Activated CD4-positive, alpha-beta T cell treated with anti-CD3 and anti-CD28 coated beads, Interleukin-2, Interleukin-4, amounts not matched to agents 100 ng/mL and 50 ng/mL, durations not matched to agents 16 hours and 8 hours (primary cell): ENCODE results near the gene SEMA3F.

Experiments used
- DNase-seq: peaks from one replicate; pipeline ENCODE4 v3.0.0-alpha.2; 2020; ENCODE audit warnings: low spot score

SEMA3F gene

DNA sequence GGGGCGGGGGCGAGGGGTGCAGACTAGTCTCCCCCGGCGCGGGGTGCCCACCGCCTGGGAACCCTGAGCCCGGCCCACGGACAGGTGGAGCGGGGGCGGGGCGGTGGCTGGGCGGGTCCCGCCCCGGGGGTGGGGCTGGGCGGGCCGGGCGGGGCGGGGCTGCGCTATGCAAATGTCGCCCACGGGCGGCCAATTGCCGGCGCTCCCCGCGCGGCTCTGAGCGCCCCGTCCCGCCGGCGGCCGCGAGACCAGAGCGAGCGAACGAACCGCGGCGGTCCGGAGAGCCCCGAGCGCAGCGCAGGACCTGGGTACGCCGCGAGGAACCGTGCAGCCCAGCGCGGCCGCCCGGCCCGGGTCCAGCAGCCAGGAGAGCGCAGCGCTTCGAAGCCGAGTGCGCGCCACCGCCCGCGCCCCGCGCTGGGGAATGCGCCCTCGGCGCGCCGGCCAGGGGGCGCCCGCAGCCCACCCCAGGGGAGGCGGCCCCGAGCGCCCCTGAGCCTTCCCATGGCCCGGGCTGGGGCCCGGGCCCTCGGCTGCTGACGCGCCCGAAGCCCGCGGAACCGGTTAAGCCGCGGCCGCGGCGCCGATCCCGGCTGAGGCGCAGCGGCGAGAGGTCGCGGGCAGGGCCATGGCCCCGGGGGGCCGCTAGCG, at the start of gene SEMA3F:
Gene SEMA3F (plus strand): TSS at position 485 of the 651 bp plus-strand sequence. CDS start 4,299 bp downstream, outside the sequence.
- DNase-seq = peak; percentile 30

DNA sequence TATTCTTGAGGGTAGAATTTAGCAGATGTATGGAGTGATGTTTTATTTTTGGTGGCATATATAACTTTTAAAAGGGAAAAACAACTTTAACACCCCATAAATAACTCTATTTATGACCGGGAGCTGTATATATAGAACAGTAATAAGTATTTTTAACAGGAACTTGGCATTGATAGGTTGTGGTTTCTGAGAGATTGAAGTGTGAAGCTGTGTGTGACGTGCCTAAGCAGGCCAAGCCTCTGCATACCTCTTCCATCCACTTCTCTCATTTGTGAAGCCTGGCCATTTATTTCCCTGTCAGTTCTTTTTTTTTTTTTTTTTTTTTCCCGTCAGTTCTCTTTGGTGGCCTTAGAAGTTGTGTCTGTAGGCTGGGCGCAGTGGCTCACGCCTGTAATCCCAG, 43.4 kb upstream of the SEMA3F start:
- DNase-seq = no peak

DNA sequence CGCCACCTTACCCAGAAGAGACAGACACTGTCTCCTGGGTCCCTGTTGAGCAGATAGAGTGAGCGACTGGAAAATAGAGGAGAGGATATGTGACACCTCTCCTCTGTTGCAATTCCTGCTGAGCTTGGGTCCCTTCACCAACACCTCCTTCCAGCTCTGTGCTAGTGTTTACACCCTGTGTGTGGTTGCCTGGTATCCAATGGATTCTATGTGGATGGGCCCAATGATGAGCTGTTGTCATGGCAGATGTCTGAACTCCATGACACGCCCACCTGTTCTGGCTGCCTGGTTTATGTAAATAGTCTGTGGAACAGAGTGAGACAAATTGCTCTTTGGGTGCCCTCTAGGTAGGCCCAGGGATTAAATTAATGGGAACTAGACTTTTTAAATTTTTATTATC, 42.7 kb upstream of the SEMA3F start:
- no peak for DNase-seq

GRCh38 chr3:50117120-50117519, 38.0 kb upstream of the SEMA3F start:
- DNase-seq = no peak

- no peak for DNase-seq
These were observed 36.9 kb upstream of the SEMA3F start for GRCh38 chr3:50118237-50118636.

DNA sequence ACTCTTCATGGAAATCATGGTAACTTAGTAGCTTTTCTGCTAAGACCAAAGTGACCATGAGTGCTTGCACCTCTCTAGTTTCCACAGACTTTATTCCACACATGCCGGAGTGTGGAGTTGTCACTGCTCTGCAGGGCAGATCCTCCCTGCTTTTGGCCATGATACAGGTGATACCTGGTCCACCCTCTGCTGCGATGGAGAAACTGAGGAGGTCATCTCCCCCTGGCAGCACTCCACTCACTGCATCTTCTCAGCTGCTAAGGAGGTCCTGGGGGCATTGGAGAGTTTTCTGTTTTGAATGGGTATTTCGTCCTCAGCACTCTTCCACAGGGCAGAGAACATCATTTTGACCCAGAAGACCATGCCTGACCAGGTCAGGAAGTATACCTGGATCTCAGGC, 35.3 kb upstream of the SEMA3F start:
- no peak for DNase-seq

DNA sequence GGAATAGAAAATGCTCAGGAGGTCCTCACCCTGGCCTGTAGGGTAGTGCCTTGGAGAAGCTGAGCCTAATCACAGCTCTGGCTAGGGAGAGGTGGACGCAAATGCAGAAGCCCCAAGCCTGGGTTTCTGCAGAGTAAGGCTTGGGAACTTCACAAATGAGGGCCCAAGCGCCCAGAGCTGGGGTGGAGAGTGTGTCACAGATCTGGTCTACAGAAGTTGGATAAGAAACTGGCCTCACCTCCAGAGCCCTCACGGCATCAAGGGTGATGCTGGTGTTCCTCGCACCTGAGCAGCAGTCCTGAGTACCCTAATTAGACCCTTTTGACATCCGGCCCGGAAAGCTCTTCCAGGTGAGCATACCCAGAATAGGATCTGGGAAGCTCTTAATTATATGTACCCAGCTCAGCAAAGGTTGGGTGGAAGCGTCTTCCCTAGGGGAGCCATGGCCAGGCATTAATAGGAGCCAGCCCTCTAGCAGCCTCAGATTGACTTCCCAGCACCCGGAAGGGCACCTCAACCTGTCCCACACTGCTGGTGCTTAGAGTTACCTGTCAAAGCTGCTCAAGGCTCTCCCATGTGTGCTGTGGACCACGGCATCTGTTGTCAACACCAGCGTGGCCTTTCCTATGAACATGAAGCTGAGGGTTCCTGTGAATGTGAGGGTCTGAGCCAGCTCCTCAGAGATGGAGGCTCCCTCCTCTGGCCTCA, 34.6 kb upstream of the SEMA3F start:
- no peak for DNase-seq

DNA sequence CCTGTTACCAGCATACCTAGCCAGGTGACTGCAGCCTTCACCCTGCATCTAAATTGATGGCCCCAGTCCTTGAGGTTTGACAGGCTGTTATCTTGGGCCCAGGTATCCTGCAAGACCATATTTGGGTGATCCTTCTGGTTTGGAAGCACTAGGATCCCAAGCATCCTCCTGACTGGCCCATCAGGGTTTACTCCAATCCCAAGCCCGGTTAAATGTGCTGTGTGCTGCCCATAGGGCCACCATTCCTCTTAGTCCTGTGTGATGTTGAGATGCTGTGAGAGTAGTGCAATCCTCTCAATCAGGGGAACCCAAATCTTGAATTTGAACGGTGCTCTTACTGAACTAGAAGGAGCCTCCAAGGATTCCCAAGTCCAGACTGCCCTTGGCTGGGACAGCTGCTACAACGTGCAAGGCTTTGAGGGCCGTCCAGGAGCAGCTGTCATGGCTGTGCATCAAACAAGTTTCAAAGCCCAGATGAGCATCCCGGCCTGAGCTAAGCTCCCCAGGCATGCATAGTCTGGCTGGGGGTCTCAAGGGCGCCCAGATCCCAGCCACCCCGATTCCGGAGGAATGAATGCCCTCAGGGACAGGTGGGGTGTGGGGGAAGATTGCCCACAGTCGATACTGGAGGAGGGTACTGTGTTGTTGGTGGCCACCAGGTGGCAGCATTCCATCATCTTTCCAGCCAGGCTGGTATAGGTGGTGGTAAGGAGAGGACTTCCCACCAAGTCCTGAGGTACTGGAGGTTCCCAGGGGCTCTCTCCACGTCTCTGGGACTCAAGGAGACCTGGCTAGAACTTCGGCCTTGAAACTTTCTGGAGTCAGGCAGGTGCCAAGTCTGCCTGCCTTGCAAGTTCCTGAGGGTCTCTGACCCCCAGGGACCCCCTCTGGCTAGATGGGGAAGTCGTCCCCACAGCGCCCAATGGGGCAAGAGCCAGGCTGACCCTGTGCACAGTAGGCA, 33.8 kb upstream of the SEMA3F start:
- peak; percentile 76 for DNase-seq

- no peak for DNase-seq
These were observed 33.1 kb upstream of the SEMA3F start for GRCh38 chr3:50122071-50122470.

DNA sequence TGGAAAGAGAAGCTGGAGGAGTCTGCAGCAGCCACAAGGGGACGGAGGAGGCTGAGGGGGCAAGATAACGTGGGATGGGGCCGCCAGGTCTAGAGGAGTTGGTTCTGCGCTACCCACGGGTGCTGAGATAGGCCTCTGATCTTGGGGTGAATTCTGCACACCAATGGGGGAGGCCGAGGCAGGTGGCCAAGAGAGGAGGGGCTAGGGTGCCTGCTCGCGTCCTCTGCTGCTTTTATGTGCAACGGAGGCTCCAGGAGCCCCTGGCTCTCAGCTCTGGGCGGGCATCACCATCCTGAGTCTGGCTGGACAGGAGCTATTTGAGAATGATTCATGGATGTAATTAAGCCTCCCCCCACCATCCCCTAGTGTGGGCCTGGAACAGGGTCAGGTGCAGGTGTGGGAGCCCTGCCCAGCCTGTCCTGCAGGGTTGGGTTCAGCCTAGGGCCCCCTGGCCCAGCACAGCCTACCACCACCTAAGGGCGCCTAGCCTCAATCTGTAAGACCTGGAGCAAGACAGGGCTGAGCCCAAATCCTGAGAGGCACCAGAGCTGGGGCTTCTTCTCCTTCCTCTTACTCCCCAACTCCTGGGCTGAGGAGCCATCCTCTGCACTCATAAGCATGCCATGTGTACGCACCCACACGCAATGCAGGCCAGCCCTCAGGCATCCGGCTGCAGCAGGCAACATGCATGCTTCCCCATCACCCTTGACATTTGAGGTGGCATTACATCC, 32.3 kb upstream of the SEMA3F start:
- DNase-seq = no peak

- no peak for DNase-seq
These were observed 31.6 kb upstream of the SEMA3F start for GRCh38 chr3:50123394-50124051.

DNA sequence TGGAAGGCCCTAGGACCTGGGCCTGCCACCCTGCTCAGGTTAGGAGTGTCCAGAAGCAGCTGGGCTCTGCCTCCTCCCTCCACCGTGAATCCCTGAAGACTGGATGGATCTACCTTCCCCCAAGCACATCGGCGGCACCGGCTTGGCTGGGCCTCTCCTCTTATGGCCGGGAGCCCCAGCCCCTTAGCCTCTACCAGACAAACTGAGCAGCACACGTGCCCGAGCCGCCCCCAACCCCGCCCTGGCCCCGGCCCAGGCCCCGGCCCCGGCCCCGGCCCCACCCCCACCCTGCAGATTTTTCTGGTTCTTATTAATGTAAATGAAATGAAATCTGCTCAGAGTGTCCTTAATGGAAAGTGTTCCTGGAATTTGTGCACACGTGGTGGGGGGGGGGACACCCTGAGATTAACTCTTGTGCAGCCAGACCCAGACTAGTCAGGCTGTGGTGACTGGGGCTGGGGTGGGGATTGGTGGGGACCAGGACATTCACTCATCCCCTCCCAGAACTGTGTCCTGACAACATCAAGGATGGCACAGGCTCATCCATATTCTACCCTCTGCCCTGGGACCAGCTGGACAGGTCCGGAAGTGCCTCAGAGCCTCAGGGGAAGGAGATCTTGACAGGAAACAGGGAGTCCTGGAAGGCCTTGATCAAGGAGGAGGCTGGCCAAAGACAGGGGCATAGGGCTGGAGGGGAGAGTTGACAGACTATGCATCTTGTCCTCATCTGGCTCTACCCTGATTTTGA, 30.9 kb upstream of the SEMA3F start:
- no peak for DNase-seq

GRCh38 chr3:50124800-50125178, 30.3 kb upstream of the SEMA3F start:
- no peak for DNase-seq

GRCh38 chr3:50125541-50126286, 29.4 kb upstream of the SEMA3F start:
- no peak for DNase-seq

DNA sequence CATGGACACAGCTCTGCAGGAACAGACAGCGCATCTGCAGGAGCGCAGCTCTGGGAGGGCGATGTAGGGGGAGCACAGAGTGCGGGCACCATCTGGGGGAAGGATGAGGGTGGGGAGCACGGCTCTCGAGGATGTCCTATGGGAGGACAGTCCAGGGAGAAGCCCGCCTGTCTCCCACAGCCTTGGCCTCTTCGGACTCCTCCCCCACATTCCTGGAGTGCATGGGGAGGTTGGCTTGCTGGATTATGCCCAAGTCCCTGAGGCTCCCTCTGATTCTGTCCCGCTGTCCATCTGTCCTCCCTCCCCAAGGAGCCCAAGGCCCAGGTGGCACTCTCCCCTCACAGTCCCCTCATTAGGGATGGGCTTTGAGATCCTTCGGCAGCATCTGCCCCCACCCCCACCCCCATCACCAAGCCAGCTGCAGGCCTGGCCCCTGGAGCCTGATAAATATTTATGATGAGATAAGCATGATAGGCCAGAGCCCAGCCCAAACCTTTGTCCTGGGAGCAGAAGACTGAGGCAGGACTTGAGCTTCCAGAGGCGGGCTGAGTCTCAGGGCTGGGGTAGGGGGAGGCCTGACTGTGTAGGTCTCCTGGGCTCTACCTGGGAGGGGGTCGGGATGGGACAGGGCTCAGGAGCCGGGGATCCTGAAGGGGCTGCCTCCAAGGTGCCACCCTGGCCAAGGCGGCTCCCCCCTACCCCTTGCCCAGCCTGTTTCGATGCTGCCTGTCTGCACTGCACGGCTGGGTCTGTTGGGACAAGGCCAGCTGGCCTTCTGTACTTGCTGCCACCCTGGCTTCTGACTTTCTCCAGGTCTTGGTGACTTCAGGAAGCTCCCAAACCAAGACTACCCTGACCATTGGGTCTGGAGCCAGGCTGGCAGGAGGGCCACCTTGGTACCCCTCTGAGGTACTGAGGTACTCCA, 28.6 kb upstream of the SEMA3F start:
- no peak for DNase-seq

DNA sequence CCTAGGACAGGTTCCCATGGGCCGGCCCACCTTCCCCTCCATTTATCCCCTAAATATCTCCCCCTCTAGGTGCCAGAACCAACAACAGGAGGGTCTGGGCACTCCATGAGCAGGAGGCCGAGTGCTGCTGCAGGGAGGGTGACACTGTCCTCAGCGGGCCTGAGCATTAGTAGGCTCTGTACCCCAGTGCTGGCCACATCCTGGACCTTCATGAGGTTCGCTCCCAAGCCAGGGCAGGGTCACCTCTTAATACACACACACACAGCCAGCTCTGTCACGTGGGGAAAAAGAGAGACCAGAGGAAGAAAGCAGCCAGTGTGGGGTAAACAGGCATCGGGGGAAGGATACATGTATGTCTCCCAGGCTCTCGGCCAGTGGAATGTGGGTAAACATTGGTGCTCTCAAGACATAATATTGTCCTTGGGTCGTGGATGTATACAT, 27.9 kb upstream of the SEMA3F start:
- no peak for DNase-seq

- no peak for DNase-seq
These were observed 27.1 kb upstream of the SEMA3F start for GRCh38 chr3:50128001-50128400.

GRCh38 chr3:50130436-50130835, 24.7 kb upstream of the SEMA3F start:
- DNase-seq = no peak
